H9 (cell line): ENCODE results near the gene RASSF5. TPM values are rescaled to one million over a fixed set of nuclear protein-coding genes. Genes with fewer than 3 reads are reported as not detected.

ENCODE experiments used
- DNase-seq: peaks from one replicate; pipeline ENCODE4 v3.0.0-alpha.2; 2017
- H2AFZ ChIP-seq: one replicate; pipeline ENCODE4 v1.6.1; 2013; ENCODE audit warnings: mild to moderate bottlenecking, low read length, control low read depth, moderate library complexity
- H2AK5ac ChIP-seq: 2 replicates; pipeline ENCODE4 v1.6.1; 2013; ENCODE audit warnings: low read length, control low read depth, mixed read lengths; ENCODE audit not compliant: insufficient read length
- H2BK120ac ChIP-seq: one replicate; pipeline ENCODE4 v1.6.1; 2013; ENCODE audit warnings: low read depth, mild to moderate bottlenecking, low read length, control low read depth, inconsistent platforms; ENCODE audit not compliant: poor library complexity, severe bottlenecking
- H2BK12ac ChIP-seq: 2 replicates; pipeline ENCODE4 v1.6.1; 2013; ENCODE audit warnings: low read length, control low read depth, mixed read lengths, low read depth; ENCODE audit not compliant: insufficient read length
- H2BK15ac ChIP-seq: 2 replicates; pipeline ENCODE4 v1.6.1; 2013; ENCODE audit warnings: low read depth, low read length, control low read depth
- H2BK20ac ChIP-seq: one replicate; pipeline ENCODE4 v1.6.1; 2013; ENCODE audit warnings: low read depth, mild to moderate bottlenecking, low read length, control low read depth, inconsistent platforms; ENCODE audit not compliant: poor library complexity, severe bottlenecking
- H2BK5ac ChIP-seq: 2 replicates; pipeline ENCODE4 v1.6.1; 2013; ENCODE audit warnings: low read length, control low read depth, mixed read lengths; ENCODE audit not compliant: insufficient read length
- H3K14ac ChIP-seq: 2 replicates; pipeline ENCODE4 v1.6.1; 2013; ENCODE audit warnings: low read length, control low read depth; ENCODE audit not compliant: insufficient read depth
- H3K18ac ChIP-seq: 2 replicates; pipeline ENCODE4 v1.6.1; 2013; ENCODE audit warnings: low read depth, mild to moderate bottlenecking, mixed read lengths, low read length, control low read depth; ENCODE audit not compliant: insufficient read length
- H3K23ac ChIP-seq: 2 replicates; pipeline ENCODE4 v1.6.1; 2013; ENCODE audit warnings: low read length, control low read depth, mixed read lengths, low read depth; ENCODE audit not compliant: insufficient read length
- H3K23me2 ChIP-seq: 2 replicates; pipeline ENCODE4 v1.6.1; 2013; ENCODE audit warnings: low read depth, mild to moderate bottlenecking, mixed read lengths, low read length, control low read depth; ENCODE audit not compliant: insufficient read length, poor library complexity, severe bottlenecking
- H3K27ac ChIP-seq: 2 replicates; pipeline ENCODE4 v1.5.1; 2013; ENCODE audit warnings: low read length, control low read depth, mixed read lengths, low read depth; ENCODE audit not compliant: insufficient read length
- H3K27me3 ChIP-seq: 2 replicates; pipeline ENCODE4 v1.6.1; 2013; ENCODE audit warnings: low read length, control low read depth, inconsistent platforms; ENCODE audit not compliant: insufficient read depth
- H3K4ac ChIP-seq: 2 replicates; pipeline ENCODE4 v1.6.1; 2013; ENCODE audit warnings: low read depth, mild to moderate bottlenecking, control low read depth, inconsistent platforms, low read length, moderate library complexity
- H3K4me1 ChIP-seq: 2 replicates; pipeline ENCODE4 v1.6.1; 2013; ENCODE audit warnings: low read length, control low read depth, inconsistent platforms; ENCODE audit not compliant: insufficient read depth
- H3K4me2 ChIP-seq: 2 replicates; pipeline ENCODE4 v1.6.1; 2013; ENCODE audit warnings: low read length, control low read depth, mixed read lengths; ENCODE audit not compliant: insufficient read length, insufficient read depth
- H3K56ac ChIP-seq: 2 replicates; pipeline ENCODE4 v1.6.1; 2013; ENCODE audit warnings: low read depth, mild to moderate bottlenecking, mixed read lengths, low read length, control low read depth; ENCODE audit not compliant: insufficient read length
- H3K79me1 ChIP-seq: 2 replicates; pipeline ENCODE4 v1.6.1; 2013; ENCODE audit warnings: low read depth, mild to moderate bottlenecking, moderate library complexity, low read length, control low read depth, inconsistent platforms; ENCODE audit not compliant: insufficient read depth, poor library complexity, severe bottlenecking
- H3K79me2 ChIP-seq: 2 replicates; pipeline ENCODE4 v1.6.1; 2013; ENCODE audit warnings: low read length, control low read depth, inconsistent platforms; ENCODE audit not compliant: insufficient read depth
- H3K9ac ChIP-seq: 2 replicates; pipeline ENCODE4 v1.6.1; 2013; ENCODE audit warnings: low read length, control low read depth, mixed read lengths; ENCODE audit not compliant: insufficient read length; ENCODE audit errors: extremely low read depth
- H3K9me3 ChIP-seq: one replicate; pipeline ENCODE4 v1.6.1; 2013; ENCODE audit warnings: low read depth, low read length, inconsistent platforms; ENCODE audit not compliant: control insufficient read depth
- H3T11ph ChIP-seq: one replicate; pipeline ENCODE4 v1.6.1; 2013; ENCODE audit warnings: mild to moderate bottlenecking, low read length, control low read depth, inconsistent platforms
- H4K20me1 ChIP-seq: one replicate; pipeline ENCODE4 v1.6.1; 2013; ENCODE audit not compliant: control insufficient read depth, insufficient read length, insufficient read depth
- H4K5ac ChIP-seq: 2 replicates; pipeline ENCODE4 v1.6.1; 2013; ENCODE audit warnings: low read depth, mild to moderate bottlenecking, mixed read lengths, low read length, control low read depth; ENCODE audit not compliant: insufficient read length
- H4K8ac ChIP-seq: replicated peaks from 2 replicates; pipeline ENCODE4 v1.6.1; 2013; ENCODE audit warnings: low read length, control low read depth, mixed read lengths, low read depth; ENCODE audit not compliant: insufficient read length
- H4K91ac ChIP-seq: 2 replicates; pipeline ENCODE4 v1.6.1; 2013; ENCODE audit warnings: low read depth, mild to moderate bottlenecking, moderate library complexity, mixed read lengths, low read length, control low read depth; ENCODE audit not compliant: insufficient read length
- H3K27ac Mint-ChIP-seq, 3 experiments: 2 replicates in 2 of 3; 3 replicates in 1 of 3; pipeline ENCODE4 v1.8.0; 2020 to 2021; ENCODE audit warnings: mixed read lengths in 3 of 3, mild to moderate bottlenecking in 1 of 3, moderate library complexity in 1 of 3
- H3K27me3 Mint-ChIP-seq: 2 replicates; pipeline ENCODE4 v1.8.0; 2021; ENCODE audit warnings: low read depth, mild to moderate bottlenecking, moderate library complexity, mixed read lengths
- H3K36me3 Mint-ChIP-seq, 3 experiments: 2 replicates in 2 of 3; 3 replicates in 1 of 3; pipeline ENCODE4 v1.8.0; 2020 to 2021; ENCODE audit warnings: low read depth in 3 of 3, mixed read lengths in 3 of 3; ENCODE audit not compliant: insufficient read depth in 1 of 3
- H3K4me1 Mint-ChIP-seq, 2 experiments: 2 replicates each; pipeline ENCODE4 v1.8.0; 2020; ENCODE audit warnings: mixed read lengths in 2 of 2
- H3K4me3 Mint-ChIP-seq, 2 experiments: 2 replicates in 1 of 2; 3 replicates in 1 of 2; pipeline ENCODE4 v1.8.0; 2020 to 2021; ENCODE audit warnings: mild to moderate bottlenecking in 2 of 2, mixed read lengths in 2 of 2, moderate library complexity in 1 of 2
- H3K9me3 Mint-ChIP-seq, 2 experiments: 2 replicates in 1 of 2; 3 replicates in 1 of 2; pipeline ENCODE4 v1.8.0; 2020; ENCODE audit warnings: mild to moderate bottlenecking in 2 of 2, mixed read lengths in 2 of 2, moderate library complexity in 1 of 2
- WGBS: extraction: QIAGEN DNeasy Blood & Tissue Kit; methylation state at CpG from one replicate; pipeline ENCODE4 v1.1.7; 2013; ENCODE audit warnings: missing lambda C conversion rate, low lambda C conversion rate, mixed read lengths; ENCODE audit not compliant: insufficient read length; ENCODE audit errors: extremely low coverage; 5-methylcytosine and 5-hydroxymethylcytosine counted together
- total RNA-seq: library from RNA; stranded (reverse); gene quantifications from 2 replicates; pipeline ENCODE4 v1.2.1, GENCODE V29; 2021
- TF ChIP-seq, protein P1 (sequence below): fragments of 200-600 bp; sonication (generic); conservative IDR thresholded peaks from 3 replicates; pipeline ENCODE4 v1.8.0; 2021; ENCODE audit warnings: antibody characterized with exemption, mild to moderate bottlenecking

RASSF5 gene
- total RNA-seq, 1 experiment from 2014 or later: 0.50 TPM

DNA sequence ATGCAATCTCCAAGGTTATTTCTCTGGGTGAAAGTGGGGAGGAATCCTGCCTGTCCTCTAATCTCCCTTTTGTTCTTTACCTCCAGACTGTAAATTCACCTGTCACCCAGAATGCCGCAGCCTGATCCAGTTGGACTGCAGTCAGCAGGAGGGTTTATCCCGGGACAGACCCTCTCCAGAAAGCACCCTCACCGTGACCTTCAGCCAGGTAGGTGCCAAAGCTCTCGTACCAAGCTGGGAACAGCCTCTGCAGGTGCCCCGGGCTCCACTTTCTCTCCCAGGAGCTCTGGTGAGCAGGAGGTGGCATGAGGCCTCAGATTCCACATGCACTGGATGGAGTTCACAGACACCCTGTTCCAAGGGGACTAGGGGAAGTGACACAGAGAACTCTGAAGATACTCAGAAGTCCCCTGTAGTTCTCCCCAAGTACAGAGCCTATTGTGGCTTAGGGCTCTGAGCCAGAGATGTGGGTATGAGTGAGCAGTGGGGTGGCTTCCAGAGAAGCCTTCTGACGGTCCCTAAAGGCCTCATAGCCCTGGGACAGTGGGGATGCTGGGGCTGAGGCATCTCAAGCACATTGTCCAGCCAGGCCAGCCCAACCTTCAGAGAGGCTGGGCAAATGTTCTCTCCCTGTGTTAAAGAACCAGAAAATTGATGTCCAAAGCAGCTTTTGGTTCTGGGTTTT lies 30.9 kb downstream of the RASSF5 start:
- Histone ChIP-seq H3K23ac (no peak overlapping the region), H3K9ac (no peak overlapping the region), H3K14ac (no peak overlapping the region), H2BK15ac (no peak overlapping the region), H2AK5ac (no peak overlapping the region), H3K4me2 (no peak overlapping the region), H3K79me1 (no peaks in the 10 kb centered on the region), H3K79me2 (no peaks in the 10 kb centered on the region), H3K27ac (no peak overlapping the region), H2AFZ (no peak overlapping the region), H2BK20ac (no peak overlapping the region), H4K91ac (no peak overlapping the region), H3K4ac (no peak overlapping the region), H3T11ph (no peak overlapping the region), H3K23me2 (no peaks in the 10 kb centered on the region), H3K56ac (no peak overlapping the region), H2BK12ac (no peak overlapping the region), H4K5ac (no peak overlapping the region), H3K9me3 (no peaks in the 10 kb centered on the region), H3K4me1 (no peaks in the 10 kb centered on the region), H4K8ac (no peak overlapping the region), H2BK5ac (no peak overlapping the region), H2BK120ac (no peak overlapping the region), H4K20me1 (no peaks in the 10 kb centered on the region), H3K27me3 (no peaks in the 10 kb centered on the region), H3K18ac (no peak overlapping the region)
- H3K27me3 Mint-ChIP-seq: peaks cover 8% of the 10 kb centered on the region
- DNase-seq: no peak
- no peak overlapping the region for H3K27ac Mint-ChIP-seq
- no peak overlapping the region for H3K4me3 Mint-ChIP-seq
- WGBS: no CpG with 5 or more reads among the region's 6 CpGs
- peaks cover 6 to 9% of the 10 kb centered on the region in 2 experiments; a peak in 2 of 4 replicates for H3K4me1 Mint-ChIP-seq
- no peaks in the 10 kb centered on the region for H3K9me3 Mint-ChIP-seq
- TF ChIP-seq, protein P1, sequence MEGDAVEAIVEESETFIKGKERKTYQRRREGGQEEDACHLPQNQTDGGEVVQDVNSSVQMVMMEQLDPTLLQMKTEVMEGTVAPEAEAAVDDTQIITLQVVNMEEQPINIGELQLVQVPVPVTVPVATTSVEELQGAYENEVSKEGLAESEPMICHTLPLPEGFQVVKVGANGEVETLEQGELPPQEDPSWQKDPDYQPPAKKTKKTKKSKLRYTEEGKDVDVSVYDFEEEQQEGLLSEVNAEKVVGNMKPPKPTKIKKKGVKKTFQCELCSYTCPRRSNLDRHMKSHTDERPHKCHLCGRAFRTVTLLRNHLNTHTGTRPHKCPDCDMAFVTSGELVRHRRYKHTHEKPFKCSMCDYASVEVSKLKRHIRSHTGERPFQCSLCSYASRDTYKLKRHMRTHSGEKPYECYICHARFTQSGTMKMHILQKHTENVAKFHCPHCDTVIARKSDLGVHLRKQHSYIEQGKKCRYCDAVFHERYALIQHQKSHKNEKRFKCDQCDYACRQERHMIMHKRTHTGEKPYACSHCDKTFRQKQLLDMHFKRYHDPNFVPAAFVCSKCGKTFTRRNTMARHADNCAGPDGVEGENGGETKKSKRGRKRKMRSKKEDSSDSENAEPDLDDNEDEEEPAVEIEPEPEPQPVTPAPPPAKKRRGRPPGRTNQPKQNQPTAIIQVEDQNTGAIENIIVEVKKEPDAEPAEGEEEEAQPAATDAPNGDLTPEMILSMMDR: no peak
- peaks cover 0 to 2% (median 0%) of the 10 kb centered on the region in 3 experiments; a peak in 2 of 7 replicates for H3K36me3 Mint-ChIP-seq
